HEK293 (cell line): ENCODE data around the gene MYO15B.

Experiments used
- CTCF ChIA-PET: fragments of 350-600 bp; formaldehyde crosslinking; extraction: SDS; loops from one replicate; lab custom pipeline; 2021; ENCODE audit warnings: antibody characterized with exemption; lab: Yijun Ruan, JAX
- POLR2A ChIA-PET: fragments of 300-600 bp; formaldehyde crosslinking; extraction: SDS; loops from one replicate; lab custom pipeline; 2020; ENCODE audit warnings: antibody characterized with exemption, inconsistent platforms; lab: Yijun Ruan, JAX
- H3K27ac ChIP-seq: fragments of 200-500 bp; sonication (Bioruptor generic); 2 replicates; pipeline ENCODE4 v1.5.1; 2014; ENCODE audit warnings: low read depth, low read length, control low read depth, inconsistent platforms; ENCODE audit errors: extremely low read depth
- H3K36me3 ChIP-seq, 2 experiments: fragments of 200-500 bp in 1 of 2; sonication (Bioruptor generic) in 1 of 2; 1 replicate in 1 of 2; 2 replicates in 1 of 2; pipeline ENCODE4 v1.5.1; 2014 to 2017; ENCODE audit warnings: inconsistent platforms in 2 of 2, low read length in 2 of 2; ENCODE audit not compliant: control insufficient read depth in 2 of 2, insufficient read depth in 1 of 2
- H3K4me1 ChIP-seq: fragments of 200-500 bp; sonication (Bioruptor generic); 2 replicates; pipeline ENCODE4 v1.5.1; 2014; ENCODE audit warnings: mild to moderate bottlenecking, low read length, inconsistent platforms; ENCODE audit not compliant: control insufficient read depth, insufficient read depth
- H3K4me3 ChIP-seq: 2 replicates; pipeline ENCODE4 v1.5.1; 2011; ENCODE audit warnings: low read depth, mild to moderate bottlenecking, control low read depth, low read length, moderate library complexity
- H3K9me3 ChIP-seq: fragments of 200-500 bp; sonication (Bioruptor generic); 2 replicates; pipeline ENCODE4 v1.5.1; 2014; ENCODE audit warnings: low read depth, low read length, inconsistent platforms; ENCODE audit not compliant: control insufficient read depth, insufficient read depth
- BCL11A ChIP-seq: fragments of 450-650 bp; formaldehyde crosslinking; IDR thresholded peaks from 2 replicates; pipeline ENCODE4 v1.5.1; 2016; ENCODE audit warnings: low read depth, missing biosample characterization, missing genetic modification characterization
- BCL11B ChIP-seq: fragments of 450-650 bp; formaldehyde crosslinking; IDR thresholded peaks from 2 replicates; pipeline ENCODE4 v1.5.1; 2016; ENCODE audit warnings: low read depth, missing biosample characterization, missing genetic modification characterization
- IKZF3 ChIP-seq: fragments of 450-650 bp; IDR thresholded peaks from 2 replicates; pipeline ENCODE4 v1.5.0; 2018; ENCODE audit warnings: missing biosample characterization, mild to moderate bottlenecking, missing genetic modification characterization, moderate library complexity
- WT1 ChIP-seq: fragments of 450-650 bp; formaldehyde crosslinking; IDR thresholded peaks from 2 replicates; pipeline ENCODE4 v1.5.1; 2016; ENCODE audit warnings: missing biosample characterization, missing genetic modification characterization
- ZBTB20 ChIP-seq: fragments of 450-650 bp; formaldehyde crosslinking; IDR thresholded peaks from 2 replicates; pipeline ENCODE4 v1.5.1; 2016; ENCODE audit warnings: missing biosample characterization, missing genetic modification characterization
- ZNF114 ChIP-seq: fragments of 450-650 bp; formaldehyde crosslinking; IDR thresholded peaks from 2 replicates; pipeline ENCODE4 v1.5.0; 2017; ENCODE audit warnings: missing biosample characterization, missing genetic modification characterization
- ZNF121 ChIP-seq: fragments of 450-650 bp; formaldehyde crosslinking; IDR thresholded peaks from 2 replicates; pipeline ENCODE4 v1.5.1; 2016; ENCODE audit warnings: missing biosample characterization, missing genetic modification characterization
- ZNF202 ChIP-seq: fragments of 450-650 bp; formaldehyde crosslinking; IDR thresholded peaks from 2 replicates; pipeline ENCODE4 v1.5.1; 2016; ENCODE audit warnings: missing biosample characterization, missing genetic modification characterization, borderline replicate concordance
- ZNF266 ChIP-seq: fragments of 450-650 bp; formaldehyde crosslinking; IDR thresholded peaks from 2 replicates; pipeline ENCODE4 v1.5.1; 2016; ENCODE audit warnings: missing biosample characterization, missing genetic modification characterization, low read depth
- ZNF274 ChIP-seq, 2 experiments: fragments of 200-500 bp in 1 of 2; fragments of 450-650 bp in 1 of 2; sonication (Bioruptor generic) in 1 of 2; formaldehyde crosslinking in 1 of 2; IDR thresholded peaks; 2 replicates each; pipeline versions ENCODE4 v1.5.1 to v1.6.1; 2014 to 2016; ENCODE audit warnings: borderline replicate concordance in 1 of 2, inconsistent platforms in 1 of 2, low read length in 1 of 2, missing biosample characterization in 1 of 2, missing genetic modification characterization in 1 of 2
- ZNF426 ChIP-seq: fragments of 450-650 bp; formaldehyde crosslinking; IDR thresholded peaks from 2 replicates; pipeline ENCODE4 v1.5.1; 2017; ENCODE audit warnings: missing biosample characterization, missing genetic modification characterization, mild to moderate bottlenecking, inconsistent platforms, moderate library complexity
- ZNF473 ChIP-seq: fragments of 450-650 bp; formaldehyde crosslinking; IDR thresholded peaks from 2 replicates; pipeline ENCODE4 v1.5.1; 2017; ENCODE audit warnings: missing biosample characterization, missing genetic modification characterization
- ZNF600 ChIP-seq: fragments of 450-650 bp; formaldehyde crosslinking; IDR thresholded peaks from 2 replicates; pipeline ENCODE4 v1.5.1; 2016; ENCODE audit warnings: missing biosample characterization, missing genetic modification characterization
- ZNF623 ChIP-seq: fragments of 450-650 bp; formaldehyde crosslinking; IDR thresholded peaks from 2 replicates; pipeline ENCODE4 v1.5.1; 2016; ENCODE audit warnings: missing biosample characterization, missing genetic modification characterization
- ZNF76 ChIP-seq: fragments of 450-650 bp; formaldehyde crosslinking; IDR thresholded peaks from 2 replicates; pipeline ENCODE4; 2016; ENCODE audit warnings: low read depth, missing biosample characterization, missing genetic modification characterization, borderline replicate concordance
- ZNF776 ChIP-seq: fragments of 450-650 bp; formaldehyde crosslinking; IDR thresholded peaks from 2 replicates; pipeline ENCODE4 v1.5.0; 2017; ENCODE audit warnings: missing biosample characterization, missing genetic modification characterization, borderline replicate concordance
- ZNF791 ChIP-seq: fragments of 450-650 bp; formaldehyde crosslinking; IDR thresholded peaks from 2 replicates; pipeline ENCODE4 v1.5.1; 2016; ENCODE audit warnings: missing biosample characterization, missing genetic modification characterization
- TF ChIP-seq, protein P1 (sequence below): fragments of 450-650 bp; formaldehyde crosslinking; IDR thresholded peaks from 2 replicates; pipeline ENCODE4 v1.5.1; 2017; ENCODE audit warnings: missing biosample characterization, missing genetic modification characterization
- TF ChIP-seq, protein P2 (sequence below): fragments of 450-650 bp; formaldehyde crosslinking; IDR thresholded peaks from 2 replicates; pipeline ENCODE4 v1.5.1; 2016; ENCODE audit warnings: missing biosample characterization, missing genetic modification characterization
- TF ChIP-seq, protein P3 (sequence below): fragments of 450-650 bp; formaldehyde crosslinking; IDR thresholded peaks from 2 replicates; pipeline ENCODE4 v1.5.1; 2016; ENCODE audit warnings: missing biosample characterization, missing genetic modification characterization

Gene MYO15B

DNA sequence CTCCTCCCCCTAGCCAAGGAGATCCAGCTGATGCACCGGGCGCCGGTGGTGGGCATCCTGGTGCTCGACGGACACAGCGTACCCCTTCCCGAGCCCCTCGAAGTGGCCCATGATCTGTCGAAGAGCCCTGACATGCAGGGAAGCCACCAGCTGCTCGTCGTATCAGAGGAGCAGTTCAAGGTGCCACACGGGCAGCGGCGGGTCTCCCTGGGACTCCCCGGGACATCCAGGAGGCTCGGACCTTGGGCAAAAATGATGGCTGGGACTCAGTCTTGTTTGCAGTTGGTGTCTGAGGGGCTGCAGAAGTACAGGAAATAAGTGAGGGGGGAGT is 15.8 kb upstream of the MYO15B start:
- H3K4me3 ChIP-seq = no peak overlapping the region
- H3K36me3 ChIP-seq = peaks cover 0 to 3% of the 10 kb centered on the region in 2 experiments; a peak in 1 of 3 replicates
- no peak overlapping the region for H3K27ac ChIP-seq
- H3K9me3 ChIP-seq = no peaks in the 10 kb centered on the region
- CTCF ChIA-PET = no interaction called here
- TF ChIP-seq ZNF791 (tag by site-specific recombination) (no peak), ZBTB20 (tag by site-specific recombination) (no peak), ZNF274 (IDR thresholded peaks at IDR 0.05; ENCODE audit: low read length) (no peak), ZNF274 (tag by site-specific recombination; IDR thresholded peaks at IDR 0.05; ENCODE audit: borderline replicate concordance) (no peak), ZNF473 (no peak), ZNF121 (tag by site-specific recombination) (no peak), ZNF266 (tag by site-specific recombination) (no peak), ZNF76 (no peak), WT1 (tag by site-specific recombination) (no peak), ZNF600 (no peak)
- POLR2A ChIA-PET = interaction anchor here (1.1 kb wide), 1 partner anchor 47 kb away, joined by 4 read pairs; no protein-coding TSS in a partner anchor
- H3K4me1 ChIP-seq = no peaks in the 10 kb centered on the region

DNA sequence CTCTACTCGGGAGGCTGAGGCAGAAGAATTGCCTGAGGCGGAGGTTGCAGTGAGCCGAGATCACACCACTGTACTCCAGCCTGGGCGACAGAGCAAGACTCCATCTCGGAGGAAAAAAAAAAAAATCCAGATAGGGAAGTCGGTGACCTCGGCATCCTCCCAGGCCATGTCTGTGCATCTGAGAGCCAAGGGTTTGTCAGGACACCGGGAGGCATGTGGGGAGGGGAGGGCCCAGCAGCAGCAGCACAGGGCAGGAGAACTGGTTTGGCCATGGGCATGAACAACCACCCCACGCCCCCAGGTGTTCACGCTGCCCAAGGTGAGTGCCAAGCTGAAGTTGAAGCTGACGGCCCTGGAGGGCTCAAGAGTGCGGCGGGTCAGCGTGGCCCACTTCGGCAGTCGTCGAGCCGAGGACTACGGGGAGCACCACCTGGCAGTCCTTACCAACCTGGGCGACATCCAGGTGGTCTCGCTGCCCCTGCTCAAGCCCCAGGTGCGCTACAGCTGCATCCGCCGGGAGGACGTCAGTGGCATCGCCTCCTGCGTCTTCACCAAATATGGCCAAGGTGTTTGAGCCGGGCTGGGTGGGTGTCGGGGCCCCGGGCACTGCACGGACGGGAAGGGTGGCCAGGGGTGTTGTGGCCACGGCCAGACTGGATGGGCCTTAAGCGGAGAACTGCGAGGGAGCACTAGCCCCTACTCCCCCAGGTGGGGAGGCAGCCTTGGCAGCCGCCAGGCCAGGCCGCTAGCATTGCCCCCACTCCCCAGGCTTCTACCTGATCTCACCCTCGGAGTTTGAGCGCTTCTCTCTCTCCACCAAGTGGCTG is 14.7 kb upstream of the MYO15B start:
- peaks cover 0 to 3% of the 10 kb centered on the region in 2 experiments; a peak in 1 of 3 replicates for H3K36me3 ChIP-seq
- H3K27ac ChIP-seq = no peak overlapping the region
- CTCF ChIA-PET = no interaction called here
- no peak overlapping the region for H3K4me3 ChIP-seq
- TF ChIP-seq BCL11B (tag by site-specific recombination) (no peak), ZNF114 (no peak), BCL11A (tag by site-specific recombination) (no peak), ZNF623 (no peak), IKZF3 (tag by site-specific recombination) (no peak), ZNF426 (tag by site-specific recombination) (no peak), ZNF202 (tag by site-specific recombination) (no peak), ZNF776 (no peak)
- TF ChIP-seq, protein P1, sequence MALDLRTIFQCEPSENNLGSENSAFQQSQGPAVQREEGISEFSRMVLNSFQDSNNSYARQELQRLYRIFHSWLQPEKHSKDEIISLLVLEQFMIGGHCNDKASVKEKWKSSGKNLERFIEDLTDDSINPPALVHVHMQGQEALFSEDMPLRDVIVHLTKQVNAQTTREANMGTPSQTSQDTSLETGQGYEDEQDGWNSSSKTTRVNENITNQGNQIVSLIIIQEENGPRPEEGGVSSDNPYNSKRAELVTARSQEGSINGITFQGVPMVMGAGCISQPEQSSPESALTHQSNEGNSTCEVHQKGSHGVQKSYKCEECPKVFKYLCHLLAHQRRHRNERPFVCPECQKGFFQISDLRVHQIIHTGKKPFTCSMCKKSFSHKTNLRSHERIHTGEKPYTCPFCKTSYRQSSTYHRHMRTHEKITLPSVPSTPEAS (tag by site-specific recombination) = no peak
- TF ChIP-seq, protein P2, sequence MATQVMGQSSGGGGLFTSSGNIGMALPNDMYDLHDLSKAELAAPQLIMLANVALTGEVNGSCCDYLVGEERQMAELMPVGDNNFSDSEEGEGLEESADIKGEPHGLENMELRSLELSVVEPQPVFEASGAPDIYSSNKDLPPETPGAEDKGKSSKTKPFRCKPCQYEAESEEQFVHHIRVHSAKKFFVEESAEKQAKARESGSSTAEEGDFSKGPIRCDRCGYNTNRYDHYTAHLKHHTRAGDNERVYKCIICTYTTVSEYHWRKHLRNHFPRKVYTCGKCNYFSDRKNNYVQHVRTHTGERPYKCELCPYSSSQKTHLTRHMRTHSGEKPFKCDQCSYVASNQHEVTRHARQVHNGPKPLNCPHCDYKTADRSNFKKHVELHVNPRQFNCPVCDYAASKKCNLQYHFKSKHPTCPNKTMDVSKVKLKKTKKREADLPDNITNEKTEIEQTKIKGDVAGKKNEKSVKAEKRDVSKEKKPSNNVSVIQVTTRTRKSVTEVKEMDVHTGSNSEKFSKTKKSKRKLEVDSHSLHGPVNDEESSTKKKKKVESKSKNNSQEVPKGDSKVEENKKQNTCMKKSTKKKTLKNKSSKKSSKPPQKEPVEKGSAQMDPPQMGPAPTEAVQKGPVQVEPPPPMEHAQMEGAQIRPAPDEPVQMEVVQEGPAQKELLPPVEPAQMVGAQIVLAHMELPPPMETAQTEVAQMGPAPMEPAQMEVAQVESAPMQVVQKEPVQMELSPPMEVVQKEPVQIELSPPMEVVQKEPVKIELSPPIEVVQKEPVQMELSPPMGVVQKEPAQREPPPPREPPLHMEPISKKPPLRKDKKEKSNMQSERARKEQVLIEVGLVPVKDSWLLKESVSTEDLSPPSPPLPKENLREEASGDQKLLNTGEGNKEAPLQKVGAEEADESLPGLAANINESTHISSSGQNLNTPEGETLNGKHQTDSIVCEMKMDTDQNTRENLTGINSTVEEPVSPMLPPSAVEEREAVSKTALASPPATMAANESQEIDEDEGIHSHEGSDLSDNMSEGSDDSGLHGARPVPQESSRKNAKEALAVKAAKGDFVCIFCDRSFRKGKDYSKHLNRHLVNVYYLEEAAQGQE = no peak
- TF ChIP-seq, protein P3, sequence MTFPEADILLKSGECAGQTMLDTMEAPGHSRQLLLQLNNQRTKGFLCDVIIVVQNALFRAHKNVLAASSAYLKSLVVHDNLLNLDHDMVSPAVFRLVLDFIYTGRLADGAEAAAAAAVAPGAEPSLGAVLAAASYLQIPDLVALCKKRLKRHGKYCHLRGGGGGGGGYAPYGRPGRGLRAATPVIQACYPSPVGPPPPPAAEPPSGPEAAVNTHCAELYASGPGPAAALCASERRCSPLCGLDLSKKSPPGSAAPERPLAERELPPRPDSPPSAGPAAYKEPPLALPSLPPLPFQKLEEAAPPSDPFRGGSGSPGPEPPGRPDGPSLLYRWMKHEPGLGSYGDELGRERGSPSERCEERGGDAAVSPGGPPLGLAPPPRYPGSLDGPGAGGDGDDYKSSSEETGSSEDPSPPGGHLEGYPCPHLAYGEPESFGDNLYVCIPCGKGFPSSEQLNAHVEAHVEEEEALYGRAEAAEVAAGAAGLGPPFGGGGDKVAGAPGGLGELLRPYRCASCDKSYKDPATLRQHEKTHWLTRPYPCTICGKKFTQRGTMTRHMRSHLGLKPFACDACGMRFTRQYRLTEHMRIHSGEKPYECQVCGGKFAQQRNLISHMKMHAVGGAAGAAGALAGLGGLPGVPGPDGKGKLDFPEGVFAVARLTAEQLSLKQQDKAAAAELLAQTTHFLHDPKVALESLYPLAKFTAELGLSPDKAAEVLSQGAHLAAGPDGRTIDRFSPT (tag by site-specific recombination) = no peak
- H3K9me3 ChIP-seq = no peaks in the 10 kb centered on the region
- no peaks in the 10 kb centered on the region for H3K4me1 ChIP-seq
- POLR2A ChIA-PET = interaction anchor here (1.1 kb wide), 1 partner anchor 48 kb away, joined by 4 read pairs; no protein-coding TSS in a partner anchor
